Activated naive CD4-positive, alpha-beta T cell treated with anti-CD3 and anti-CD28 coated beads, Interleukin-2, amount 50 U/mL, for 16 hours (primary cell): ENCODE measurements around the gene SLC52A1.
"Not testable (repeated sequence)": the region's sequence is repeated elsewhere in the genome, so short reads cannot be mapped to it uniquely, and the experiment has no call there.

Experiments used
- DNase-seq: peaks from one replicate; pipeline ENCODE4 v3.0.0-alpha.2; 2020

SLC52A1 gene

DNA sequence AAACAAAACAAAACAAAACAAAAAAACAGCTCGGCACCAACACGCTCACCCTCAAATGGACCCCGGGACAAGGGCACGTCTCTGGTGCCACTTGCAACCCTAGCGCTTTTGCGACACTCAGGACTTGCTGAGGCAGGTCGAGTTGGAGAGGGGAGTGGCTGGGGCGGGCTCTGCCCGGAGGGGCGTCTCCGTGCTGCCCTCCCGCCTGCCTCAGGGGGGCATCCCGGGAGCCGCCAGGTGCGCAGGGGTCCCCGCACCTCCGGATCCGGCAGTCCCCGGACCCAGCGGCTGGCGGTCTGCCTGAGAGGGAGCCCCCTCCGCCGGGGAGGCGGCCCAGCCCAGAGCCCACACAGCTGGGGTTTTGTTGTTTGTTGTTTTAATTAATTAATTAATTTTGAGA, at the start of gene SLC52A1:
SLC52A1 (minus strand) TSS at position 112 of the 400 bp plus-strand sequence. CDS start 820 bp downstream, outside the sequence.
- no peak for DNase-seq

DNA sequence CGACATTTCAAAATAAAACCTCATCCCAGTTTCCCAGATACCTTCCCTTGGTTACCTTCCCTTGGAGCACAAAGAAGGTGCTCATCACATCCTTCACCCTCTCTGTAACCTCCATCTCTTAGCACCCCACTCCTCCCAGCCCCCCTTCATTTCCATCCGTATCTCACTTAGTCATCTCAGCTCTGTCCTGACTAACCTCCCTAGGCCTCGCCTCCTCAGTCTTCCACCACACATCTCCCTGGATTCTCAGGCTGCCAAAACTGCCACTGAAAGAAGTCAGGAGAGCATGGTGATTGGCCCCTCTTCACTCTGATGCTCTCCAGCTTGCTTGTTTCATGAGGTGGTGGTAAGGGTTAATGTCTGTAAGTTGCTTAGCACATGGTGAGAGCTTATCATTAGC, 45.4 kb upstream of the SLC52A1 start:
- no peak for DNase-seq

DNA sequence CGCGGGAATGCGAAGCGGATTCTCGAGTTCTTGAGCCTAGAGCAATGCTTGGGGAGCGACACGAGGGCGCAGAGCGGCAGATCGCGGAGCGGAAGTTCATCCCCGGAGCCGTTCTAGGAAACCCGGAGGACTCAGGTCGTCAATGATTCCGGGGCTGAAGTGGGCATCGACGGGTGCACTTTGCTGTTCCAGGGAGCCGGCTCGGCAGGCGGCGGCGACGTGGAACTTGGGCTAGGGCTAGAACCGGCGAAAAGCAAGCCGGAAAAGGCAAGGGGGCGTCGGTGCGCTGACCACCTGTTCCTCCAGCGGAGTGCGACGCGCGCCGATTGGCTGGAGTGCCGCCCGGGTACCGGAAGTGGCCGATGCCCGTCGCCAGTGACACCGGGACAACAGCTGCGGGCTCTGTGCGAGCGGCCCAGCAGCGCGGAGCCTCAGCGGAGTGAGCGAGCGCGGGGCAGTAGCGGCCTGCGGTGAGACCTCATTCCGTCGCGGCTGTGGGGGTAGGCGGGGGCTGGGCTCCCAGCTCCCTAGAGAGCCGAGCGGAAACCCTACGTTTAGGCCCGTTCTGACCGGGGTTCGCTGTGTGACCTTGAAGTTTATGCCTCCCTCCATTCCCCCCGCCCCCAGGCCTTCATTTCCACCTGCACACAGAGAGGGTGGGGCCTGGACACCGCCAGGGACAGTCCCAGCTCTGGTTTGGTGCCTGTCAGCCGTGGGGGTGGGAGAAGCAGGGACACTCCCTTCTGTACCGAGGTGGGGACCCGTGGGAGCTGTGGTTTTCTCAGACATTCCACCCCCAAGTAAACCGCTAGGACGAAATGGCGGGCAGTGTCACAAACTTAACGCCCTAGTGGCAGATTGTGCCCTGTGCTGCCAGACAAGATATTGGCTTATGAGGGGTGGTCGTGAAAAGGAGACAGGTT, 43.1 kb upstream of the SLC52A1 start, which contains the start of gene ZFP3:
ZFP3 (plus strand) TSS at position 362 of the 923 bp plus-strand sequence. CDS start 13,038 bp downstream, outside the sequence.
- peak; percentile 76 for DNase-seq

DNA sequence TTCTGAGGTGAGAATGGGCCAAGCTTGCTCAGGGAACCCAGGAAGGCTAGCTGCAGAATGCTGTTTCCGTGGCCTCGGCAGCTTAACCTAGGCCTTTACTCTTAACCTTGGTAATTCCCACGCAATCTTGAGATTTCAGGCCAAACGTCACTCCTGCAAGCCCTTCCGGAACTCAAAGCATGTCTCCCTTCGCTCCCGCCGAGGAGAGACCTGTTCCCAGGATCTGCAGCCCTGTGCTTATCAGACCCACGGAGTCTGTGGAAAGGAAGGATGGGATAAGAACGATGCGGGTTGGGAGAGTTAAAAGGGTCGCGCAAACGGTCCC, 42.5 kb upstream of the SLC52A1 start:
- no peak for DNase-seq

DNA sequence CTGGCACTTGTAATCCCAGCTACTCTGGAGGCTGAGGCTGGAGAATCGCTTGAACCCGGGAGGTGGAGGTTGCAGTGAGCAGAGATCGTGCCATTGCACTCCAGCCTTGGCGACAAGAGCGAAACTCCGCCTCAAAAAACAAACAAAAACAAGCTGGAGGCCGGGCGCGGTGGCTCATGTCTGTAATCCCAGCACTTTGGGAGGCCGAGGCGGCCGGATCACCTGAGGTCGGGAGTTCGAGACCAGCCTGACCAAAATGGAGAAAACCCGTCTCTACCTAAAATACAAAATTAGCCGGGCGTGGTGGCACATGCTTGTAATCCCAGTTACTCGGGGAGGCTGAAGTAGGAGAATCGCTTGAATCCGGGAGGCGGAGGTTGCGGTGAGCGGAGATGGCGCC, 42.0 kb upstream of the SLC52A1 start:
- not testable (repeated sequence) for DNase-seq

DNA sequence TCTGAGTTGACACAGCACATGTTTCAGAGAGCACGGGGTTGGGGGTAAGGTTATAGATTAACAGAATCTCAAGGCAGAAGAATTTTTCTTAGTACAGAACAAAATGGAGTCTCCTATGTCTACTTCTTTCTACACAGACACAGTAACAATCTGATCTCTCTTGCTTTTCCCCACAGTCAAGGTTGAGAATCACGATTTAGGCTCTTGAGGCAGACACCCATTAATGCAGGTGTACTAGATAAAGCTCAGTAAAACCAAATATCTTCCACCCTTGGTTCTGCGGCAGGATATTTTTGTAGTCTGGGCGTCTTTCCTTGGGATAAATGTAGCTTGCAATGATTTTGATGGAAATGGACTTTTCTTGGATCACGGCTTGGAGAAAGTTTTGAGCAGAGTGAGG, 40.2 kb upstream of the SLC52A1 start:
- not testable (repeated sequence) for DNase-seq

DNA sequence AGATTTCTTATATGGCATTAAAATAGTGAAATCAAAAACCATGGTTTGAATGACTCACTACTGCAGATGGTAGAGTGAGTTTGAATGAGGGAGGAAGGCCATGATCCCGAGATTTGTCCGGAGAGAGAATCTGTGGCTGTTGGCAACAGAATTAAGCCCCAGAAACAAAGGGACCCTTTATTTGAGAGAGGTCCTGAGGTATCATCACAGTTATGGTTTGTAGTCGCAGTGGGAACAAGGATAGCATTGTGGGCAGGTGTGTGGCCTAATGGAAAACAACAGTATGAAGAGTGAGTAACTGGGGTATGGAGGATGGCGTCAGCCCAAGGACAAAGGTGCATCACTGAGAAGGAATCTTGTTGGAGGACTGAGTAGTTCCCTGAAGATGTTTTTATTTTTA, 34.5 kb upstream of the SLC52A1 start:
- no peak for DNase-seq

DNA sequence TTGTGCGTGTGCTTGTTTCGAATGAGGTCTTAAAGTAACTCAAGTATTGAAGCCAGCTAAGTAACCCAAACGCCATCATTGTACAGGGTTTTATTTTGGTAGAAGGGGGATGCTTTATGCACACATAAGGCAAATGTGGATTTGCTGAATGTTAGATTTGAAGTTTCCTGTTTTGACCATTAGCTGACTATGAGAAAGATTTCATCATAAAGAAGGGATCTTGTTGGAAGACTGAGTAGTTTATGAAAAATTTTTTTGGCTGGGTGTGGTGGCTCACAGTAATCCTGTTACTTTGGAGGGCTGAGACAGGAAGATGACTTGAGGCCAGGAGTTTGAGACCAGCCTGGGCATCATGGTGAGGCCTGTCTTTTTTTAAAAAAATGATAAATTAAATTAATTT, 33.0 kb upstream of the SLC52A1 start:
- DNase-seq = no peak

DNA sequence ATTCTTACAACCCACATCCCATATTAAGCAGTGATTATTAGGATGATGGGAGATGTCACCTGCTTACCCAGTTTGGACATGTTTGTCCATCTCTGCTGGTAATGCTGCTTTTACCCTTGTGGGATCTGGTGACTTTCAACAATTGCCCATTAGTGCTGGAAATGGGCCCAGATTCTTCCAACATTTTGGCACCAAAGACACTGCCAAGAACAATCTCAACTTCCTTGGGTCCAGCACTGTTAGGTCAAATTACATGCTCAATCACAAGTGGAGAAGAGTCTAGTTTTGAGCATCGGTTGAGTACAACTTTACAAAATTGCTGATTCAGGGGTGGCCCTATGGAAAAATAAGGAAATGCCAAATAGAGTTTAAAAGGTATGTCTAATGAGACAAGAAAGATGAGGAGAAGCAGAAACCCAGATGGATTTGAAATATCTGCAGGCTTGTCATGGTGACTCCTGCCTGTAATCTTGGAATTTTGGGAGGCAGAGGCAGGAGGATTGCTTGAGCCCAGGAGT, 30.1 kb upstream of the SLC52A1 start:
- no peak for DNase-seq

DNA sequence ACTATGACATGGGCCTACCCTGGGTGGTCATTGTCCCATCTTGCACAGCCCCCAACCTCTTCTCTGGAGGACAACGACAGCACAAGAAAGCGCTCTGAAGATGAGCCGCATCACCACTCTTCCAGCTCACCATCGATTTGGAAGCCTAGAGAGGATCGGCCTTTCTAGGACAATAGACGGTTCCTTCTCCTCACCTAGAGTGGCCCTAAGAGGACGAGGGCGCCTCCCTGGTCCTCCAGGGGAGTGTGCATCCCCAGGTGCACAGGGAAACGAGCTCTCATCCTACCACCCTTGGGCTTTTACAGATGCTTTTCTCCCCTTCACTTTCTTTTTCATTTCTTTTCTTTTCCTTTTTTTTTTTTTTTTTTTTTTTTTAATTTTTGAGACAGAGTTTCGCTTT, 20.3 kb upstream of the SLC52A1 start:
- no peak for DNase-seq

DNA sequence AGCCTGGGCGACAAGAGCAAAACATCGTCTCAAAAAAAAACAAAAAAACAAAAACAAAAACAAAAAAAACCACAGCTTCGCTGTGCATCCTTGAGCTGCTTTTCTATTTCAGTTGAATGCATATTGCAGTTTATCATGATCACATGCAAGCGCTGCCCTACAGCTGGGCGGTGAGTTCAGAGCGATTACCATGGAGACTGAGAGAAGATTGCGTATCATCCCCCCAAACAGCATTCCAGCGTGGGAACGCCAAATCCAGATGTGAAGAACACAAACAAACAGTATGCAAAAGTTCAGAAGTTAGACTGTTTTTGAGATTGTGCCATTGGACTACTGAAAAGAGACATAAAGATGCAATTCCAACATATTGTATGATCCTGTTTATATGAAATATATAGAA, 15.1 kb upstream of the SLC52A1 start:
- DNase-seq = no peak

DNA sequence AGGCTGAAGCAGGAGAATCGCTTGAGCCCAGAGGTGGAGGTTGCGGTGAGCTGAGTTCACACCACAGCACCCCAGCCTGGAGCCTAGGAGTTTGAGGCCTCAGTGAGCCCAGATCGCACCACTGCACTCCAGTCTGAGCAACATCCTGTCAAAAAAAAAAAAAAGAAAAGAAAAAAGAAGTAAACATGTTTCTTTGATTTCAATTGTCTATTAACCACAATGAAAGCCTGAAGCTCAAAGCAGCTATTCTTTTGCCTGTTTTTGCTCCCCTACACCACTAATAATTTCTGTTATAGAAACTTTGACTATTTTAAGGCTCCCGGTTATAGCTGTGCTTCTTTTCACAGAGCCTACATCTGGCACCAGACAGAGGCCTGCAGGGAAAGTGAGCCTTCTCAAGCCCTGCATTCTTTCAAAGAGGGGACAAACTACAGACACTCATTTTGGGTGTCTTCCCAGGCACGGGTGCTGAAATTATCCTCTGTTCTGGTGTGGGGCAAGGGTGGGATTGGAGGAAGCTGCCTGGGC, 14.2 kb upstream of the SLC52A1 start:
- peak; percentile 34 for DNase-seq

DNA sequence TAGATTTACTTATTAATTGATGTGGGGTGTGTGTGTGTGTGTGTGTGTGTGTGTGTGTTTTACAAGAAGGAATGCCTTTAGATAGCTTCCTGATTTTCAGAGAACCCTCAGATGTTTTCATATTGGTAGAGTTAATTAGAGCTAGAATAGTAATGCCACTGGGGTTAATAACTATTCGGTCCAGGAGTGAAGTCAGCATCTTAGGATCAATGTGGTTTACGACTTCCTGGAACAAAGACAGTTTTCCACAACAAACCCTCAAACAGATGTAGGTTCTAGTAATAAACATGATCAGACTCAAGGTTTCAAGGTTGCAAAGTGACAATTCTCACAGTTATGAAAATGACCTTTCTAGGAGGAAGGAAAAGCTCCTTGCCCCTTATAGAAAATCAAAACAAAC, 12.2 kb upstream of the SLC52A1 start:
- DNase-seq = no peak

DNA sequence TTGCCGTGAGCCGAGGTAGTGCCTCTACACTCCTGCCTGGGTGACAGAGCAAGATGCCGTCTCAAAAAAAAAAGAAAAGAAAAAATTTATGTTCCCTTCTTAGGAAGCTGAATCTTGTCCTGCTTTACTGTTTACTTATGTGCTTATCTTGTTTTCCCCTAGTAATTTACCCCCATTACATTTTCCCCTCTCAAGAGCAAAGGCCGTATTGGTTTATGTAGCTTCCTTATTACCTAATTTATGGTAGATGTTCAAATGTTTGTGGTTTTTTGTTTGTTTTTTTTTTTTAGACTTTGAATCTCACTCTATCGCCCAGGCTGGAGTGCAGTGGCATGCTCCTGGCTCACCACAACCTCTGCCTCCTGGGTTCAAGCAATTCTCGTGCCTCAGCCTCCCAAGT, 10.3 kb upstream of the SLC52A1 start:
- no peak for DNase-seq

DNA sequence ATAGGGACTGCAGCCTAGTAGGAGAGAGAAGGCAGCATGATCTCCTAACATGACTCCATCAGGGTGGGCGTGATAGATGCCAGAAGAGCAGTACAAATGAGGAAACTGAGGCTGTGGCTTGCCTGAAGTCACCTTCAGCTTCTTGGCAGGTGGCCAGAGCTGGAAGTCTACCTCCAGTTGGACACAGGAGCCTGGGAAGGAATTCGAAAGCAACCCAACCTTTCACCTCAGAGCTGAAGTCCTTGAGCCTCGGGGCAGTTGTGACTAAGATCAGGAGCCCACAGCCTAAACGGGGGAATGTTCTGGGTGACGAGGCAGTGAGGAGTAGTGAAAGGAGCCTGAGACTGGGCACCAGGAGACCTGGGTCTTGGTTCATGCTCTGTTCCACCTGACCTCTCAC, 9.4 kb upstream of the SLC52A1 start:
- DNase-seq = no peak

DNA sequence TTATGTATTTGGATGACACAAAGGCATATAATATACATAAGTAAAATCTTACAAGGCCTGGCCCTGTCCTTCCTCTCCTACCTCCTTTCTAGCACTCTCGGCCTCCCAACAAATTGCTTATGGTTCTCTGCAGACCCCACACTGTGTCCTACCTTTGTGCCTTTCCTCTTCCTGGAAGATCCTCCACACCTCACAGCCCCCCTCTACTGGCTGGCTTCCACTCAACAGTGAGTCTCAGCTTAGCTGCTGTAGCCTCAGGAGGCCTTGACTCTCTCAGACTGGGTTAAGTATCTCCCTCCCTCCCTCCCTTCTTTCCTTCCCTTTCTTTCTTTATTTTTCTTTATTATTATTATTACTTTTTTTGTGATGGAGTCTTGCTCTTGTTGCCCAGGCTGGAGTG, 8.3 kb upstream of the SLC52A1 start:
- no peak for DNase-seq

DNA sequence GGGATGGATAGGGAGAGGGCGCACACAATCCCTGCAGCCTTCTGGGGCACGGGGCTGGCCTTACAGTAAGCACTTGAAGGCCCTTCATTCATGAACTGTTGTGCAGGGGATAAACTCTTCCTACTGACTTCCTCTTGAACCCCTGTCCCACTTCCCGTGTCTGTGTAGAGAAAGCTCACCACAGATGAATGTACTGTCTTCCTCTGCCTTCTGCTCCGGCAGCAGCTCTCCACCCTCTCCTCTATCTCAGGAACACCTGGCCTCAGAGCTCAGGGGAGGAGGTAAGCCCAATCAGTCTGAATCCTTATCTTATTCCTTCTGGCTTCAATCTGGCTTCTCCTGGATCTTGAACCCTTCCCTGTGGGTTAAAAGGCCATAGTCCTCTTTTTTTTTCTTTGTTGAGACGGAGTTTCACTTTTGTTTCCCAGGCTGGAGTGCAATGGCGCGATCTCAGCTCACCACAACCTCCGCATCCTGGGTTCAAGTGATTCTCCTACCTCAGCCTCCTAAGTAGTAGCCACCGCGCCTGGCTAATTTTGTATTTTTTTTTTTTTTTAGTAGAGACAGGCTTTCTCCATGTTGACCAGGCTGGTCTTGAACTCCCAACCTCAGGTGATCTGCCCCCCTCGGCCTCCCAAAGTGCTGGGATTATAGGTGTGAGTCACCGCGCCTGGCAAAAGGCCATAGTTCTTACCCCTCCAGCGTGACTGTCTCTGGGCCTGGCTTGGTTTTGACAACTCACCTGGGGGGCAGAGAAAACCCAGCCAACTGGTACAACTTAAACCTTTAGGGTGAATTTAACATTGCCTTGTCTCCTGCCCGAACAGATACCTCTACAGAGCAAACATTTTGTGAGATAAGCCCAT, 7.2 kb upstream of the SLC52A1 start:
- DNase-seq = peak; percentile 33

DNA sequence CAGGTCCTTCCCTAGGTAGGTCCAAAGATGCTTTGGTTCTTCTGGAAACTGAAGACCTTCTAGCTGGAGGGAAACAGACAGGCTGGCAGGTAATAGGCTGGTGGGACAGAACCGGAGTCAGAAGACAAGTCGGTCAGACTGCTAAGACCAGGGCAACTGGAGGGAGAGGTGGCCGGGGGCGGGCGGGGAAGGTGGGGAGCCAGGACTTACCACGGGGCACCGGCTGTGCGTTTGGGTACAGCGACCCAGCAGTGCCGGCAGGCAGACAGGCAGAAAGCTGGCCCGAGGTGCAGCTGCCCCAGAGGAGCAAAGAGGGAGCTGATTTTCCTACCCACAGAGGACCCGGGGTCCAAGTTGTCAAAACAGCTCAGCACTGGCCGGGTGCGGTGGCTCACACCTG, 575 bp downstream of the SLC52A1 start:
- DNase-seq = no peak

DNA sequence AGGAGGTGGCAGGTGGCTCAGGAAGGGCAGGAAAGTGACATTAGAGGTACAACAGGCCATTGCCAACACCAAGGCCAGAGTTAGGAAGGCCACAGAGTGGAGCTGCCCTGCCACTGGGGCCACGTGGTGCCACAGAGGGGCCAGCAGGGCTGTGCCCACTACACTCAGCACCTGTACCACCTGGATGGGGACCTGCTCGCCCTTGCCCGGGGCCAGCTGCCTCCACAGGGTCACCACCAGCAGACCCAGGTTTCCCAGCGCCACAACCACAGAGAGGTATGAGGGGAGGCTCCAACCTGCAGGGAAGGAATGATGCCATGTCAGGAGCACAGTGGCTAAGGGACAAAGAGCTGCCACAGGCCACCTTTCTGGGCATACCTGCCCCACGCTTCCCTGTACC, 1.2 kb downstream of the SLC52A1 start:
- DNase-seq = no peak

DNA sequence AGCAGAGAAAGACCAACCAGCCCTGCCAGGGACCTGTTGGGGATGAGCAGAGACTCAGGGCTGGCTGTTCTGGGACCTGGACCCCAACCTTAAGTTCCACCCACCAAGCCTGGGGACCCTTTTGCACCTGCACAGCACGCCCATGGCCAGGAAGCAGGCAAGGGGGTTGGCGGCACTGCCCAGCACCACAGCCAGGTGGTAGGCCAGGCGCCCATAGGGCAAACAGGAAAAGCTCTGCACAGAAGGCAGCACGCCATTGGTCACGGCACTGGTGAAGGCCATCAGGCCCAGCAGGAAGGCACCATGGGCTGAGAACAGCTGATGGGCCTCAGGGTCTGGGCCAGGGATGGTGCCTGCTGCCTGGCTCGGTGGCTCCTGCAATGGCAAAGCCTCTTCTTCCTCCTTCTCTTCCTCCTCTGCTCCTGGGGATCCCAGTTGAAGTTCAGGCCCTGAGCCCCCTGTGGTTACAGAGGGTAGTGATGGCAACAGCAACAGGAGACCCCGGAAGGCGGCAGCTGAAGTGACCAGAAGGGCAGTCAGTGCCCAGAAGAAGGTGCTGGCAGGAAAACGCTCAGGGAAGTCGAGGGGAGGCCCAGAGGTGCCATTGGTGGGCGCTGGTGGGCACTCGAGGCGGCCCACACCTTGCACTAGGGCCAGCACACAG, 1.7 kb downstream of the SLC52A1 start:
- DNase-seq = no peak

DNA sequence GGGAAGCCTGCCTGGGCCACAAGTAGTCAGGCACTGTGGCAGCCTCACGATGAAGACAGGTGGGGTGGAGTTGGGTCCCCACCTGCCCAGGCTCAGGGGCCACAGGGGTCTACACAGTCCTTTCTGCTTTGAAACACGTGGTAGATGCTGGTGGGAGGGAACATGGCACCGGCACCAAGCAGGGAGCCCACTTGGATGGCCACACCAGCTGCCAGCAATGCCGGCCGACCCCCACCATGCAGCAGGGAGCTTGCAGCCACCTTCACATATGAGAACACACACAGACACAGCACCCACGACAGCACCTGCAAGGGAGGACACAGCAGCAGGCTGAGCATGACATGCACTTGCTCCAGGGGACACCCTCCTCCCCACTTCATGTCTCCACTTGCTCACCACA, 2.4 kb downstream of the SLC52A1 start:
- no peak for DNase-seq

DNA sequence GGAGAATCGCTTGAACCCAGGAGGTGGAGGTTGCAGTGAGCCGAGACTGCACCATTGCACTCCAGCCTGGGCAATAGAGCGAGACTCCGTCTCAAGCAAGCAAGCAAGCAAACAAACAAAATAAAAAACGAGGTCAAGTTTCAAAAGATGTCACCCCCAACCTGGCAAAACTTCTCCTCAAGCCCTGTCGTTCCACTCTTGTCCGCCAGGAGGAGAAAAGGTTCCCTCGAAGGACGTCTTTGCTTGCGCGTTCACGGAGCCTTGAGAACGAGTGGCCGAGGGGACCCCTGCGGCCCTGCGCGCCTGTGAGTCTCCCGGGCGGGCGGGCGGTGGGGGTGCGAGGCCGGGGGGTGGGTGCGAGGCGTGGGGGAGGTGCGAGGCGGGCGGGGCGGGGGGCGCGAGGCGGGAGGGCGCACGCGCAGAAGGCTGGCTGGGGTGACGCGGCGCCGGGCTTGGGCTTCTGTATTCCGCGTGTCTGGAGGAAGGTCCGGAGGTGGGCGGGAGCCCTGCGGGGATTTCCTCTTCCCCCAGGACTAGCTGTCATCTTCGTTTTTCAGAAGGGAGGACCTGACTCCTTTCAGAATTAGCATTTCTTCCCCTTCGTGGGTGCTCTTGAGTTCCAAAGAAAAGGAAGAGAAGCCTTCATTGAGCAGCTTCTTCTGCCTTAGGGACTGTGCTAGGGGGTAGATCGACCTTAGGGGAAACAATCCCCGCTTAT, 3.7 kb downstream of the SLC52A1 start:
- peak; percentile 84 for DNase-seq
